Gastrocnemius medialis (tissue), 4 donors: Measurements from ENCODE around the gene FTCD.

Source experiments
- CTCF ChIP-seq, 5 experiments: fragments of 450-650 bp in 3 of 5; fragments of 200-600 bp in 2 of 5; sonication (generic) in 2 of 5; IDR thresholded peaks in 4 of 5; conservative IDR thresholded peaks in 1 of 5; 1 replicate in 4 of 5; 2 replicates in 1 of 5; pipeline ENCODE4 v1.5.1; 2016 to 2019; ENCODE audit warnings: antibody characterized with exemption in 5 of 5, mild to moderate bottlenecking in 3 of 5, moderate library complexity in 3 of 5
- POLR2A ChIP-seq, 2 donors: fragments of 450-650 bp; IDR thresholded peaks; one replicate each; pipeline ENCODE4 v1.6.1; 2017; ENCODE audit warnings: antibody characterized with exemption in 2 of 2, mild to moderate bottlenecking in 2 of 2, moderate library complexity in 2 of 2

GRCh38 chr21:46145159-46145839 lies 10.1 kb downstream of the FTCD start:
- TF ChIP-seq CTCF (IDR thresholded peaks at IDR 0.05 in 4 of 5, conservative IDR thresholded peaks at IDR 0.05 in 1 of 5), result no peak
- no peak for TF ChIP-seq POLR2A (IDR thresholded peaks at IDR 0.05)
